Smooth muscle cell (in vitro differentiated cells): ENCODE results near the gene LMX1B. TPM values are rescaled to one million over a fixed set of nuclear protein-coding genes. Genes with fewer than 3 reads are reported as not detected.
"Not testable (repeated sequence)": the region's sequence is repeated elsewhere in the genome, so short reads cannot be mapped to it uniquely, and the experiment has no call there.

Source experiments
- DNase-seq: peaks from one replicate; lab custom pipeline; 2025; ENCODE audit not compliant: unreplicated experiment; lab: John Stamatoyannopoulos, UW
- H2AFZ ChIP-seq: fragments of 200-600 bp; sonication (generic); 2 replicates; pipeline ENCODE4 v1.6.0; 2016; ENCODE audit warnings: antibody characterized with exemption, low read depth, mild to moderate bottlenecking
- H3F3A ChIP-seq: fragments of 200-600 bp; sonication (generic); 2 replicates; pipeline ENCODE4 v1.6.0; 2017; ENCODE audit warnings: antibody characterized with exemption, low read depth
- H3K27ac ChIP-seq: fragments of 200-600 bp; sonication (generic); 2 replicates; pipeline ENCODE4 v1.5.1; 2016; ENCODE audit warnings: low read depth, mild to moderate bottlenecking
- H3K27me3 ChIP-seq: fragments of 200-600 bp; sonication (generic); 2 replicates; pipeline ENCODE4 v1.6.1; 2016; ENCODE audit warnings: low read depth, mild to moderate bottlenecking
- H3K36me3 ChIP-seq: fragments of 200-600 bp; sonication (generic); 2 replicates; pipeline ENCODE4 v1.5.1; 2016; ENCODE audit warnings: low read depth
- H3K4me1 ChIP-seq: fragments of 200-600 bp; sonication (generic); 2 replicates; pipeline ENCODE4 v1.5.1; 2016; ENCODE audit warnings: low read depth
- H3K4me2 ChIP-seq: fragments of 200-600 bp; sonication (generic); 2 replicates; pipeline ENCODE4 v1.6.0; 2016; ENCODE audit warnings: mild to moderate bottlenecking
- H3K4me3 ChIP-seq: fragments of 200-600 bp; sonication (generic); 2 replicates; pipeline ENCODE4 v1.5.1; 2016; ENCODE audit warnings: mild to moderate bottlenecking
- H3K79me2 ChIP-seq: fragments of 200-600 bp; sonication (generic); 2 replicates; pipeline ENCODE4 v1.6.0; 2016; ENCODE audit warnings: low read depth, mild to moderate bottlenecking
- H3K9ac ChIP-seq: fragments of 200-600 bp; sonication (generic); 2 replicates; pipeline ENCODE4 v1.6.0; 2016; ENCODE audit warnings: low read depth
- H3K9me3 ChIP-seq: fragments of 200-600 bp; sonication (generic); replicated peaks from 2 replicates; pipeline ENCODE4 v1.5.1; 2016; ENCODE audit warnings: low read depth
- H4K20me1 ChIP-seq: fragments of 200-600 bp; sonication (generic); 2 replicates; pipeline ENCODE4 v1.6.0; 2016; ENCODE audit warnings: low read depth
- CTCF ChIP-seq: fragments of 200-600 bp; sonication (generic); IDR thresholded peaks from 2 replicates; pipeline ENCODE4 v1.5.1; 2017; ENCODE audit warnings: borderline replicate concordance, mild to moderate bottlenecking, antibody characterized with exemption; ENCODE audit not compliant: insufficient read depth, poor library complexity, severe bottlenecking
- WGBS: methylation state at CpG from one replicate; pipeline ENCODE4 v1.1.7; 2016; ENCODE audit warnings: low lambda C conversion rate; 5-methylcytosine and 5-hydroxymethylcytosine counted together
- polyA plus RNA-seq: library from polyadenylated mRNA; unstranded; fragments of >200 nt; fragmentation: Nextera tagmentation; extraction: Ambion mirVana; gene quantifications from 2 replicates; pipeline ENCODE4 v1.2.1, GENCODE V29; 2016
- total RNA-seq: library from RNA; depleted of rRNA; stranded (reverse); fragments of >200 nt; gene quantifications from 2 replicates; pipeline ENCODE4 v1.2.3, GENCODE V29; 2014

The LMX1B gene
- total and polyA plus RNA-seq, 2 experiments from 2014 or later, result not detected

- Histone ChIP-seq H3K79me2 (no peaks in the 10 kb centered on the region), H3K4me2 (peak overlapping the region; percentile 79), H3K27me3 (peaks cover 37% of the 10 kb centered on the region), H3F3A (no peaks in the 10 kb centered on the region), H3K9me3 (no peaks in the 10 kb centered on the region), H3K9ac (no peak overlapping the region), H3K4me1 (peaks cover 10% of the 10 kb centered on the region), H3K36me3 (no peaks in the 10 kb centered on the region), H3K4me3 (no peak overlapping the region), H3K27ac (no peak overlapping the region), H4K20me1 (no peaks in the 10 kb centered on the region), H2AFZ (peak overlapping the region; percentile 48)
- peak; percentile 40 for TF ChIP-seq CTCF
- no peak for DNase-seq
- WGBS, result 65% methylated on average over 39 of the region's 41 CpGs
Observed at GRCh38 chr9:126705767-126706697, 92.3 kb downstream of the LMX1B start.

- Histone ChIP-seq H3F3A (no peaks in the 10 kb centered on the region), H3K27ac (no peak overlapping the region), H2AFZ (no peak overlapping the region), H3K79me2 (no peaks in the 10 kb centered on the region), H4K20me1 (no peaks in the 10 kb centered on the region), H3K4me2 (no peak overlapping the region), H3K9ac (no peak overlapping the region), H3K4me1 (peaks cover 10% of the 10 kb centered on the region), H3K36me3 (no peaks in the 10 kb centered on the region), H3K4me3 (no peak overlapping the region), H3K9me3 (no peaks in the 10 kb centered on the region), H3K27me3 (peaks cover 33% of the 10 kb centered on the region)
- 57% methylated on average over 5 of the region's 5 CpGs for WGBS
- no peak for DNase-seq
- no peak for TF ChIP-seq CTCF
Observed at GRCh38 chr9:126706698-126707053, 92.9 kb downstream of the LMX1B start.

- no peak for TF ChIP-seq CTCF
- Histone ChIP-seq H3K36me3 (no peaks in the 10 kb centered on the region), H4K20me1 (no peaks in the 10 kb centered on the region), H3F3A (no peaks in the 10 kb centered on the region), H3K4me3 (no peak overlapping the region), H3K4me2 (no peak overlapping the region), H3K4me1 (peaks cover 10% of the 10 kb centered on the region), H3K27ac (no peak overlapping the region), H3K79me2 (no peaks in the 10 kb centered on the region), H3K9ac (no peak overlapping the region), H3K9me3 (no peaks in the 10 kb centered on the region), H2AFZ (no peak overlapping the region), H3K27me3 (peaks cover 33% of the 10 kb centered on the region)
- DNase-seq, result no peak
- 84% methylated on average over 4 of the region's 4 CpGs for WGBS
Observed at GRCh38 chr9:126707083-126707482, 93.4 kb downstream of the LMX1B start.

- not testable (repeated sequence) for H3F3A ChIP-seq, H3K4me2 ChIP-seq, H3K9me3 ChIP-seq, H3K4me3 ChIP-seq, H3K4me1 ChIP-seq, H2AFZ ChIP-seq, DNase-seq, H3K9ac ChIP-seq, H3K36me3 ChIP-seq, H3K79me2 ChIP-seq, H3K27ac ChIP-seq, H4K20me1 ChIP-seq
- WGBS, result 94% methylated on average over 10 of the region's 10 CpGs
- H3K27me3 ChIP-seq, result peaks cover 33% of the 10 kb centered on the region
Observed at GRCh38 chr9:126707712-126708111, 94.0 kb downstream of the LMX1B start.
